Bronchus fibroblast of lung (primary cell): ENCODE data around the gene PRAMEF9. TPM values are rescaled to one million over a fixed set of nuclear protein-coding genes. Genes with fewer than 3 reads are reported as not detected.

Source experiments
- total RNA-seq: library from RNA; depleted of rRNA; stranded (reverse); fragments of >200 nt; gene quantifications from 2 replicates; pipeline ENCODE4 v1.2.3, GENCODE V29; 2015

Gene PRAMEF9
- not detected in 2 replicates for total RNA-seq

GRCh38 chr1:13171548-13171947 lies at the start of gene PRAMEF9:
Gene PRAMEF9, plus strand, starts transcription at chr1:13171848. Its CDS starts 3,433 bp downstream, at chr1:13175281.

DNA sequence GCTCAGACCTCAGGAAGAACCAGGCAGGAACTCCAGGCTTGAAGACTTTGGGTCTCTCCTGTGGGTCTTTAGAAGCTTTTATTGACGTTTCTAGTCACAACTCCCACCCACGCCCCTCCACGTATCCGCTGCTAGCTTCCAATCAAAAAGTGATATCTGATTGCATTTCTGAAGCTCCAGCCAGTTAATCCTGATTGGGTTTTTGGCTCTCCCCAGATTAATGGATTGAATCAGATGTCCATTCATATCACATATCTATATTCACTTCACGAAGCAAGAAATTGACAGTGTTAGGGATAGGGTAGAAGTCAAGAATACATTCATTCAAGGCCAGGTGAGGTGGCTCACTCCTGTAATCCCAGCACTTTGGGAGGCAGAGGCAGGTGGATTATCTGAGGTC lies 15.7 kb upstream of the PRAMEF9 start, which contains the start of gene PRAMEF26:
TSS of gene PRAMEF26 (minus strand) at position 101 of the 400 bp plus-strand sequence. CDS start 2,914 bp downstream, outside the sequence.

DNA sequence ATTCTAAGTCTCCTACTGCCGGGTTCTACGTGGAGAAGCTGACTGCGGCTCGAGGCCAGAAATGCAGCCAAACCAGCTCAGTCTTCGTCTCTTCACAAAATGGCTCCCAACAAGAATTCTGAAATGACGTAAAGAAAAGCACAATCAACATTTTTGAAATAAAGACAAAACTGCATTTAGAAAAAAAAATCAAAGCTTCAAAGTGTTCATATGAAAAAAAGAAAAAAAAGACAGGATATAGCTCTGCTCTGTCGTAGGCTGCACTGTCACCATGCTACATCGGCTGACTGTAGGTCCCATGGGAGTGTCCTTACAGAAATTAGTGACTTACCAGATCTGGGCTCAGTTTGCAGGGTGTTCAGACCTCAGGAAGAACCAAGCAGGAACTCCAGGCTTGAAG lies 6.1 kb upstream of the PRAMEF9 start, which contains the start of gene HNRNPCL4:
TSS of gene HNRNPCL4 (minus strand) at position 101 of the 400 bp plus-strand sequence. CDS start 164 bp downstream, outside the sequence.

GRCh38 chr1:13201309-13201708 lies 29.7 kb downstream of the PRAMEF9 start, which contains the start of gene PRAMEF13:
Gene PRAMEF13, minus strand, starts transcription at chr1:13201409. Its CDS starts 1,820 bp downstream, at chr1:13199589.

DNA sequence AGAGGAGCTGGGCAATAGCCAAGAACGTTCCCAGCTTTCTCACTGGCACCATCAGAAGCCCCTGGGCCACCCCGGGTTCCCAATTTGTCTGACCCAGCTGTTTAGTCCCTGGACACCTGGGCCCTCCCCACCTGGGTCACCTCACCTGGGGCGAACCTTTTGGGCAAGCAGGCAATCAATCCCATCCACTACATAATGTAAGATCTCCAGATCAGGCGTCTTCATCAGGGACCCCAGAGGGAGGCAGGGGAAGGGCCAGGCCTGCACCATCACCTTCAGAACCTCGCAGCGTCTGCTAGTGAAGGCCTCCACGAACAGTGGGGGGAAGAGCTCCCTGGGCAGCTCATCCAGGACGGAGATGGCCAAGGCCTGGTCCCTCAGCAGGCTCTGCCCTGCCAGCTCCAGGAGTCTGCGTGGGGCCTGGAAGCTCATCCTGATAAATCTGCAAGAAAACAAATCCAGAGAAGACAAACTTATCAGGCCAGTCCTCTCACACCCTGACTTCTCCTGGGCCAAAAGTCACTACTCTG lies 54.1 kb downstream of the PRAMEF9 start, which contains the start of gene PRAMEF18:
TSS of gene PRAMEF18 (minus strand) at position 480 of the 530 bp plus-strand sequence. CDS start at position 432, 48 bp downstream.

Other genes with a start within 250 kb of the PRAMEF9 start
- gene PRAMEF6, start 224.3 kb upstream of the PRAMEF9 start, total RNA-seq = not detected in 2 replicates
- gene PRAMEF27, start 115.3 kb upstream of the PRAMEF9 start, total RNA-seq = not detected in 2 replicates
- gene HNRNPCL3, start 111.1 kb upstream of the PRAMEF9 start, total RNA-seq = not detected in 2 replicates
- gene PRAMEF25, start 101.1 kb upstream of the PRAMEF9 start, total RNA-seq = not detected in 2 replicates
- gene HNRNPCL2, start 55.0 kb upstream of the PRAMEF9 start, total RNA-seq = not detected in 2 replicates
- not detected in 2 replicates for gene PRAMEF26, start 15.8 kb upstream of the PRAMEF9 start, total RNA-seq
- not detected in 2 replicates for gene HNRNPCL4, start 6.2 kb upstream of the PRAMEF9 start, total RNA-seq
- gene PRAMEF13, start 29.6 kb downstream of the PRAMEF9 start, total RNA-seq = not detected in 2 replicates
- gene PRAMEF18, start 54.3 kb downstream of the PRAMEF9 start, total RNA-seq = not detected in 2 replicates
- not detected in 2 replicates for gene PRAMEF5, start 82.3 kb downstream of the PRAMEF9 start, total RNA-seq
- gene PRAMEF8, start 113.3 kb downstream of the PRAMEF9 start, total RNA-seq = not detected in 2 replicates
- not detected in 2 replicates for gene PRAMEF33, start 131.7 kb downstream of the PRAMEF9 start, total RNA-seq
- gene PRAMEF15, start 143.7 kb downstream of the PRAMEF9 start, total RNA-seq = not detected in 2 replicates
- not detected in 2 replicates for gene PRAMEF14, start 175.3 kb downstream of the PRAMEF9 start, total RNA-seq
- gene PRAMEF19, start 200.1 kb downstream of the PRAMEF9 start, total RNA-seq = not detected in 2 replicates
- not detected in 2 replicates for gene PRAMEF17, start 217.8 kb downstream of the PRAMEF9 start, total RNA-seq
- not detected in 2 replicates for gene PRAMEF20, start 238.6 kb downstream of the PRAMEF9 start, total RNA-seq